Fibroblast of mammary gland (primary cell): ENCODE data around the gene LAMB2.
A peak's percentile ranks its signal among the peaks of the same experiment; 100 is the strongest.

Experiments
- DNase-seq: peaks from one replicate; pipeline ENCODE4 v3.0.0-alpha.2; 2010; ENCODE audit warnings: low read depth
- H3K4me3 ChIP-seq: 2 replicates; pipeline ENCODE4 v1.5.1; 2011; ENCODE audit warnings: low read depth, mild to moderate bottlenecking, low read length, moderate library complexity; ENCODE audit not compliant: control insufficient read depth
- CTCF ChIP-seq: conservative IDR thresholded peaks from 2 replicates; pipeline ENCODE4 v1.5.1; 2011; ENCODE audit warnings: low read depth, low read length, inconsistent platforms; ENCODE audit not compliant: control insufficient read depth, insufficient read depth

The LAMB2 gene

GRCh38 chr3:49151610-49152009 lies 18.8 kb upstream of the LAMB2 start:
- H3K4me3 ChIP-seq, result no peak overlapping the region
- TF ChIP-seq CTCF, result no peak
- no peak for DNase-seq

- no peak for DNase-seq
- H3K4me3 ChIP-seq, result no peak overlapping the region
- no peak for TF ChIP-seq CTCF
Measured at GRCh38 chr3:49148159-49148558, 15.3 kb upstream of the LAMB2 start.

- no peak for TF ChIP-seq CTCF
- DNase-seq, result no peak
- no peak overlapping the region for H3K4me3 ChIP-seq
Measured at GRCh38 chr3:49140080-49140479, 7.2 kb upstream of the LAMB2 start.

- DNase-seq, result no peak
- no peak overlapping the region for H3K4me3 ChIP-seq
- TF ChIP-seq CTCF, result no peak
Measured at GRCh38 chr3:49135499-49135898, 2.6 kb upstream of the LAMB2 start.

GRCh38 chr3:49134471-49135265 lies 1.8 kb upstream of the LAMB2 start:
- no peak for DNase-seq
- H3K4me3 ChIP-seq, result no peak overlapping the region
- no peak for TF ChIP-seq CTCF

- peak overlapping the region; percentile 88 for H3K4me3 ChIP-seq
- DNase-seq, result peak; percentile 84
- TF ChIP-seq CTCF, result no peak
Measured at GRCh38 chr3:49133226-49133951, 539 bp upstream of the LAMB2 start.
